GM18520 (cell line): ENCODE measurements around the gene OPHN1.
"Not testable (repeated sequence)": the region's sequence is repeated elsewhere in the genome, so short reads cannot be mapped to it uniquely, and the experiment has no call there.

ENCODE experiments used
- ATAC-seq: cut with Tn5 transposase; IDR thresholded peaks from one replicate; pipeline ENCODE4 v1.9.1; 2021; ENCODE audit not compliant: unreplicated experiment

OPHN1 gene

GRCh38 chrX:68365341-68365740 is 68.0 kb downstream of the OPHN1 start:
- no peak for ATAC-seq

- no peak for ATAC-seq
Observed at GRCh38 chrX:68363984-68364383, 69.3 kb downstream of the OPHN1 start.

GRCh38 chrX:68358679-68359078 is 74.6 kb downstream of the OPHN1 start:
- no peak for ATAC-seq

- no peak for ATAC-seq
Observed at GRCh38 chrX:68355629-68355920, 77.7 kb downstream of the OPHN1 start.

- ATAC-seq = no peak
Observed at GRCh38 chrX:68354879-68355628, 78.2 kb downstream of the OPHN1 start.

- ATAC-seq = no peak
Observed at GRCh38 chrX:68345025-68345424, 88.3 kb downstream of the OPHN1 start.

GRCh38 chrX:68343551-68343950 is 89.7 kb downstream of the OPHN1 start:
- ATAC-seq = no peak

- no peak for ATAC-seq
Observed at GRCh38 chrX:68332201-68332731, 101.0 kb downstream of the OPHN1 start.

- ATAC-seq = not testable (repeated sequence)
Observed at GRCh38 chrX:68326841-68327240, 106.5 kb downstream of the OPHN1 start.

GRCh38 chrX:68307769-68308168 is 125.5 kb downstream of the OPHN1 start:
- no peak for ATAC-seq

GRCh38 chrX:68304602-68305001 is 128.7 kb downstream of the OPHN1 start:
- ATAC-seq = no peak

- no peak for ATAC-seq
Observed at GRCh38 chrX:68299898-68300297, 133.4 kb downstream of the OPHN1 start.

- no peak for ATAC-seq
Observed at GRCh38 chrX:68292471-68292870, 140.8 kb downstream of the OPHN1 start.

- ATAC-seq = no peak
Observed at GRCh38 chrX:68288127-68288526, 145.2 kb downstream of the OPHN1 start.

GRCh38 chrX:68287419-68287818 is 145.9 kb downstream of the OPHN1 start:
- no peak for ATAC-seq

- no peak for ATAC-seq
Observed at GRCh38 chrX:68286980-68287379, 146.3 kb downstream of the OPHN1 start.

- ATAC-seq = no peak
Observed at GRCh38 chrX:68286076-68286475, 147.2 kb downstream of the OPHN1 start.

- no peak for ATAC-seq
Observed at GRCh38 chrX:68284281-68284904, 148.9 kb downstream of the OPHN1 start.

GRCh38 chrX:68273887-68274286 is 159.4 kb downstream of the OPHN1 start:
- no peak for ATAC-seq

GRCh38 chrX:68264793-68265192 is 168.5 kb downstream of the OPHN1 start:
- not testable (repeated sequence) for ATAC-seq

- no peak for ATAC-seq
Observed at GRCh38 chrX:68261060-68261672, 172.1 kb downstream of the OPHN1 start.

GRCh38 chrX:68256990-68257389 is 176.3 kb downstream of the OPHN1 start:
- ATAC-seq = no peak
